ENCODE data around the gene MCCD1.

- TF ChIP-seq POLR2A (IDR thresholded peaks at IDR 0.05; ENCODE audit: low read length) (no peak), GATA1 (IDR thresholded peaks at IDR 0.05; ENCODE audit: low read depth, low read length) (no peak)
These were observed 41.2 kb downstream of the MCCD1 start for GRCh38 chr6:31569861-31570536.

Measured in erythroblast (primary cell).